H1 (cell line): ENCODE measurements around the gene ZNF541. TPM values are rescaled to one million over a fixed set of nuclear protein-coding genes. Genes with fewer than 3 reads are reported as not detected.

Experiments
- CHD1 ChIP-seq: IDR thresholded peaks from 2 replicates; pipeline ENCODE4 v1.6.1; 2012; ENCODE audit warnings: low read depth, low read length, improper control_type of control experiment
- FOSL1 ChIP-seq: IDR thresholded peaks from 2 replicates; pipeline ENCODE4 v1.6.1; 2011; ENCODE audit warnings: mild to moderate bottlenecking, low read depth, low read length, moderate library complexity; ENCODE audit not compliant: insufficient read depth
- GTF2F1 ChIP-seq: IDR thresholded peaks from 2 replicates; pipeline ENCODE4 v1.6.1; 2012; ENCODE audit warnings: low read depth, low read length, improper control_type of control experiment, borderline replicate concordance
- HDAC2 ChIP-seq, 2 experiments: fragments of 300-600 bp in 1 of 2; sonication (generic) in 1 of 2; IDR thresholded peaks; 2 replicates each; pipeline ENCODE4 v1.6.1; 2011 to 2012; ENCODE audit warnings: low read depth in 2 of 2, low read length in 2 of 2, mild to moderate bottlenecking in 2 of 2, moderate library complexity in 2 of 2, borderline replicate concordance in 1 of 2, inconsistent platforms in 1 of 2
- KDM1A ChIP-seq: fragments of 200-600, 300-600 bp; sonication (generic); IDR thresholded peaks from 2 replicates; pipeline ENCODE4 v1.7.1; 2016; ENCODE audit warnings: mild to moderate bottlenecking, low read length, borderline replicate concordance
- RNF2 ChIP-seq: fragments of 200-900, 300-1000 bp; sonication (generic); IDR thresholded peaks from 2 replicates; pipeline ENCODE4 v1.7.1; 2016; ENCODE audit warnings: borderline replicate concordance, low read depth, mild to moderate bottlenecking, antibody characterized with exemption, low read length; ENCODE audit not compliant: poor library complexity, severe bottlenecking; ENCODE audit errors: missing control alignments
- SP4 ChIP-seq: IDR thresholded peaks from 2 replicates; pipeline ENCODE4 v1.6.1; 2012; ENCODE audit warnings: low read length, inconsistent platforms
- polyA plus RNA-seq, 7 experiments: library from polyadenylated mRNA; depleted of rRNA in 3 of 7; stranded (reverse) in 5 of 7; unstranded in 2 of 7; fragments of >200 nt in 5 of 7; fragments of 200-250 nt in 2 of 7; gene quantifications; 1 replicate in 5 of 7; 2 replicates in 1 of 7; 4 replicates in 1 of 7; pipeline versions ENCODE4 v1.2.1 to v1.2.3, GENCODE V29; 2011 to 2013; ENCODE audit warnings: missing spikeins in 2 of 7, mixed read lengths in 2 of 7
- total RNA-seq: library from RNA; stranded (reverse); fragmentation: NEBNext Ultra II Directional; extraction: Animal tissue kit (Norgen Biotek cat#: 25700); gene quantifications from 2 replicates; pipeline ENCODE4 v1.2.1, GENCODE V29; 2021

Gene ZNF541
- total and polyA plus RNA-seq, 2 of the 8 experiments (the other 6 are each of a cell fraction or from before 2014, with no cell fraction given): 0.05 TPM; not detected in 1

DNA sequence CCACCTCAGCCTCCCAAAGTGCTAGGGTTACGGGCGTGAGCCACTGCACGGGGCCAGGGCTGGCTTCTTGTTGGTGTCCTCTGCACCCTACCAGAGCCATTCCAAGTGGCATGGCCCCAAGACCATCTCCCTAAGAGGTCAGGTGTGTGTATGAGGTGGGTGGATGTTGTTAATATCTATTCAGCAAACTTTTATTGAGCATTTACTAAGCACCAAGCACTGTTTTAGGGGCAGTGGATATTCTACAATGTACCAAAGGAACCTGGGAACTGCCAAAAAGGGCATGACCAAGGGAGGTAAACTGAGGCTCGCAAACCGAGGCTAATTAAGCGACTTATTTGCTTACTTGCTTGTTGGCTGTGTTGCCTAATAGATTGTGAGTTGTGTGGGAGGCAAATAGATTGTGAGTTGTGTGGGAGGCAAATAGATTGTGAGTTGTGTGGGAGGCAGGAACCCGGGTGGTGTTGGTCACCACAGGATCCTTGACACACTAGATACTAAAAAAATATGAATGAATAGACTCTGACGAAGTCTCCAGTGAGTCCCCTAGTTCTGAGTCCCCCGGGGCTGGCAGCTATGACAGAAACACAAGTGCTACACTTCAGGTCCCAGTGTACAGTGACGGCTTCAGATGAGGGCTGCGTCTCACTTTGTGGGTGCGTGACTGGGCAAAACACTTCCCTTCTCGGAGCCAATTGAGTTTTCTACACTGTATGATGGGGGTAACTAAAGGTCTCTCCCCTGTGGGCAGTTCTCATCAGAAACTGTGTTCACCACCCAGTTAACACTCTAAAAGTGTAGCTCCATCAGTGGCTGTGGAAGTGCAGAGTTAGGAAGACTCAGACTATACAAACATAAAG is 31.0 kb upstream of the ZNF541 start (continued):
- no peak for TF ChIP-seq HDAC2 (IDR thresholded peaks at IDR 0.05; ENCODE audit: borderline replicate concordance in 1 of 2, low read depth in 2 of 2, low read length in 2 of 2)
- TF ChIP-seq GTF2F1: no peak
- TF ChIP-seq FOSL1: no peak
- TF ChIP-seq RNF2: no peak
- no peak for TF ChIP-seq KDM1A
- no peak for TF ChIP-seq CHD1
- no peak for TF ChIP-seq SP4
